Endodermal cell (in vitro differentiated cells): ENCODE data around the gene E2F2. TPM values are rescaled to one million over a fixed set of nuclear protein-coding genes. Genes with fewer than 3 reads are reported as not detected.

Source experiments
- DNase-seq: peaks from one replicate; pipeline ENCODE4 v3.0.0-alpha.2; 2017
- H3K27ac ChIP-seq: 2 replicates; pipeline ENCODE4 v1.5.1; 2013; ENCODE audit warnings: mild to moderate bottlenecking, low read depth, low read length, moderate library complexity
- H3K27me3 ChIP-seq: 2 replicates; pipeline ENCODE4 v1.6.1; 2013; ENCODE audit warnings: mild to moderate bottlenecking, low read length, moderate library complexity; ENCODE audit not compliant: insufficient read depth, control insufficient read depth, poor library complexity, severe bottlenecking
- H3K36me3 ChIP-seq: 2 replicates; pipeline ENCODE4 v1.7.0; 2013; ENCODE audit warnings: mild to moderate bottlenecking, low read length, moderate library complexity; ENCODE audit not compliant: control insufficient read depth, insufficient read depth
- H3K4me1 ChIP-seq: one replicate; pipeline ENCODE4 v1.7.0; 2013; ENCODE audit warnings: low read length; ENCODE audit not compliant: control insufficient read depth, insufficient read depth
- H3K4me3 ChIP-seq: 2 replicates; pipeline ENCODE4 v1.5.1; 2013; ENCODE audit warnings: mild to moderate bottlenecking, low read length, moderate library complexity
- H3K9ac ChIP-seq: 2 replicates; pipeline ENCODE4 v1.6.1; 2013; ENCODE audit warnings: mild to moderate bottlenecking, low read length, moderate library complexity; ENCODE audit not compliant: poor library complexity, severe bottlenecking; ENCODE audit errors: extremely low read depth
- H3K9me3 ChIP-seq: 2 replicates; pipeline ENCODE4 v1.6.1; 2013; ENCODE audit warnings: mild to moderate bottlenecking, low read length, moderate library complexity; ENCODE audit not compliant: control insufficient read depth
- H3K27ac Mint-ChIP-seq: 2 replicates; pipeline ENCODE4 v1.8.0; 2020; ENCODE audit warnings: mixed read lengths
- H3K27me3 Mint-ChIP-seq: 2 replicates; pipeline ENCODE4 v1.8.0; 2021; ENCODE audit warnings: mild to moderate bottlenecking, mixed read lengths; ENCODE audit not compliant: insufficient read depth
- H3K36me3 Mint-ChIP-seq: 2 replicates; pipeline ENCODE4 v1.8.0; 2020; ENCODE audit warnings: low read depth, mixed read lengths
- H3K4me1 Mint-ChIP-seq: 2 replicates; pipeline ENCODE4 v1.8.0; 2020; ENCODE audit warnings: mixed read lengths
- H3K4me3 Mint-ChIP-seq: 2 replicates; pipeline ENCODE4 v1.8.0; 2020; ENCODE audit warnings: mild to moderate bottlenecking, moderate library complexity, mixed read lengths
- H3K9me3 Mint-ChIP-seq: 2 replicates; pipeline ENCODE4 v1.8.0; 2020; ENCODE audit warnings: mild to moderate bottlenecking, mixed read lengths
- WGBS, 2 experiments: methylation state at CpG; one replicate each; pipeline versions ENCODE4 v1.1.5 to v1.1.7; 2013; ENCODE audit warnings: missing lambda C conversion rate in 2 of 2, mixed read lengths in 1 of 2; ENCODE audit not compliant: insufficient coverage in 1 of 2, insufficient read length in 1 of 2; 5-methylcytosine and 5-hydroxymethylcytosine counted together
- total RNA-seq, 2 donors: library from RNA; stranded (reverse); fragmentation: NEBNext Ultra II Directional in 1 of 2; extraction: Animal tissue kit (Norgen Biotek cat#: 25700) in 1 of 2; gene quantifications; 2 replicates in 1 of 2; 3 replicates in 1 of 2; pipeline ENCODE4 v1.2.1, GENCODE V29; 2021
- TF ChIP-seq, protein P1 (sequence below): fragments of 200-600 bp; sonication (generic); conservative IDR thresholded peaks from 2 replicates; pipeline ENCODE4 v1.5.0; 2021; ENCODE audit warnings: antibody characterized with exemption, mild to moderate bottlenecking

E2F2 gene
- total RNA-seq, 2 donors from 2014 or later: 7.3 to 9.8 TPM

GRCh38 chr1:23548704-23549143, 17.7 kb upstream of the E2F2 start:
- Mint-ChIP-seq H3K27ac (no peak overlapping the region), H3K4me1 (peaks cover 25% of the 10 kb centered on the region)

GRCh38 chr1:23546897-23547584, 16.0 kb upstream of the E2F2 start:
- 88 to 100% methylated on average over 2 to 6 of the region's 8 CpGs for WGBS, 2 experiments

More at GRCh38 chr1:23548704-23549143, 17.7 kb upstream of the E2F2 start:
- Mint-ChIP-seq H3K36me3 (no peaks in the 10 kb centered on the region), H3K4me3 (no peak overlapping the region), H3K27me3 (no peaks in the 10 kb centered on the region), H3K9me3 (no peaks in the 10 kb centered on the region)
- DNase-seq: peak; percentile 78
- Histone ChIP-seq H3K9ac (no peak overlapping the region), H3K27me3 (no peaks in the 10 kb centered on the region), H3K36me3 (no peaks in the 10 kb centered on the region), H3K4me3 (no peak overlapping the region), H3K9me3 (no peaks in the 10 kb centered on the region), H3K27ac (no peak overlapping the region), H3K4me1 (peaks cover under 1% of the 10 kb centered on the region)
- TF ChIP-seq, protein P1, sequence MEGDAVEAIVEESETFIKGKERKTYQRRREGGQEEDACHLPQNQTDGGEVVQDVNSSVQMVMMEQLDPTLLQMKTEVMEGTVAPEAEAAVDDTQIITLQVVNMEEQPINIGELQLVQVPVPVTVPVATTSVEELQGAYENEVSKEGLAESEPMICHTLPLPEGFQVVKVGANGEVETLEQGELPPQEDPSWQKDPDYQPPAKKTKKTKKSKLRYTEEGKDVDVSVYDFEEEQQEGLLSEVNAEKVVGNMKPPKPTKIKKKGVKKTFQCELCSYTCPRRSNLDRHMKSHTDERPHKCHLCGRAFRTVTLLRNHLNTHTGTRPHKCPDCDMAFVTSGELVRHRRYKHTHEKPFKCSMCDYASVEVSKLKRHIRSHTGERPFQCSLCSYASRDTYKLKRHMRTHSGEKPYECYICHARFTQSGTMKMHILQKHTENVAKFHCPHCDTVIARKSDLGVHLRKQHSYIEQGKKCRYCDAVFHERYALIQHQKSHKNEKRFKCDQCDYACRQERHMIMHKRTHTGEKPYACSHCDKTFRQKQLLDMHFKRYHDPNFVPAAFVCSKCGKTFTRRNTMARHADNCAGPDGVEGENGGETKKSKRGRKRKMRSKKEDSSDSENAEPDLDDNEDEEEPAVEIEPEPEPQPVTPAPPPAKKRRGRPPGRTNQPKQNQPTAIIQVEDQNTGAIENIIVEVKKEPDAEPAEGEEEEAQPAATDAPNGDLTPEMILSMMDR: no peak
- 87 to 91% methylated on average over 5 to 9 of the region's 9 CpGs for WGBS, 2 experiments

DNA sequence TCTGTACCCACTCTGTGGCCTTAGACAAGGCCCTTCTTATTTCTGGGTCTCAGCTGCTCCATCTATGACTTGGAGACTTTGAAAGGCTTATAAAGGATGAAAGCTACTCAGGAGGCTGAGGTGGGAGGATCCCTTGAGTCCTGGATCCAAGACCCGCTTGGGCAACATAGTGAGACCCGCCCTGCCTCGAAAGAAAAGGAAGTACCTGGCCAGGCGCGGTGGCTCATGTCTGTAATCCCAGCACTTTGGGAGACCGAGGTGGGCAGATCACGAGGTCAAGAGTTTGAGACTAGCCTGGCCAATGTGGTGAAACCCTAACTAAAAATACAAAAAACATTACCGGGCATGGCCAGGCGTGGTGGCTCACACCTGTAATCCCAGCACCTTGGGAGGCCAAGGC, 14.8 kb upstream of the E2F2 start:
- 95 to 98% methylated on average over 7 to 9 of the region's 9 CpGs for WGBS, 2 experiments

More at GRCh38 chr1:23546897-23547584, 16.0 kb upstream of the E2F2 start:
- Mint-ChIP-seq H3K27me3 (no peaks in the 10 kb centered on the region), H3K4me3 (no peak overlapping the region), H3K27ac (no peak overlapping the region), H3K4me1 (peaks cover 14% of the 10 kb centered on the region), H3K9me3 (no peaks in the 10 kb centered on the region), H3K36me3 (no peaks in the 10 kb centered on the region)
- no peak overlapping the region for H3K27ac ChIP-seq
- no peaks in the 10 kb centered on the region for H3K9me3 ChIP-seq
- H3K36me3 ChIP-seq: no peaks in the 10 kb centered on the region
- no peak for DNase-seq
- H3K4me1 ChIP-seq: no peaks in the 10 kb centered on the region
- no peak overlapping the region for H3K4me3 ChIP-seq
- TF ChIP-seq, protein P1: no peak
- no peaks in the 10 kb centered on the region for H3K27me3 ChIP-seq
- no peak overlapping the region for H3K9ac ChIP-seq

More for the DNA sequence above, 14.8 kb upstream of the E2F2 start:
- Mint-ChIP-seq H3K4me3 (no peak overlapping the region), H3K9me3 (no peaks in the 10 kb centered on the region), H3K36me3 (no peaks in the 10 kb centered on the region), H3K27ac (no peak overlapping the region), H3K27me3 (no peaks in the 10 kb centered on the region), H3K4me1 (peaks cover 5% of the 10 kb centered on the region)
- DNase-seq: no peak
- Histone ChIP-seq H3K27me3 (no peaks in the 10 kb centered on the region), H3K9ac (no peak overlapping the region), H3K9me3 (no peaks in the 10 kb centered on the region), H3K36me3 (no peaks in the 10 kb centered on the region), H3K27ac (no peak overlapping the region), H3K4me1 (no peaks in the 10 kb centered on the region), H3K4me3 (no peak overlapping the region)
- TF ChIP-seq, protein P1: no peak
